ENCODE measurements around the gene MT3.

The MT3 gene

GRCh38 chr16:56547120-56547948 is 42.0 kb upstream of the MT3 start:
- Histone ChIP-seq H3K4me2 (ENCODE audit: low read length) (no peak overlapping the region), H3K27ac (ENCODE audit: low read depth, low read length) (no peak overlapping the region), H3K9me2 (replicated peaks; ENCODE audit: control insufficient read depth, low read length) (no peaks in the 10 kb centered on the region), H3K4me3 (ENCODE audit: low read length) (no peak overlapping the region), H3F3A (ENCODE audit: control insufficient read depth, insufficient read depth) (no peaks in the 10 kb centered on the region), H4K20me1 (ENCODE audit: control insufficient read depth, insufficient read depth, low read depth, low read length) (no peaks in the 10 kb centered on the region), H3K9me3 (ENCODE audit: control insufficient read depth, insufficient read depth, low read length) (no peaks in the 10 kb centered on the region), H3K4me1 (ENCODE audit: control insufficient read depth, low read length) (no peaks in the 10 kb centered on the region), H3K27me3 (ENCODE audit: control insufficient read depth, low read length) (peaks cover 17% of the 10 kb centered on the region; the same call in 1 of the 2 replicates), H3K79me2 (ENCODE audit: control insufficient read depth, low read length) (no peaks in the 10 kb centered on the region), H3K36me3 (ENCODE audit: control insufficient read depth, low read length) (no peaks in the 10 kb centered on the region)
- no peak for TF ChIP-seq CTCF (IDR thresholded peaks at IDR 0.05; ENCODE audit: low read depth, low read length, poor library complexity, severe bottlenecking)
- TF ChIP-seq EZH2phosphoT487 (IDR thresholded peaks at IDR 0.05; ENCODE audit: borderline replicate concordance, low read length): no peak

GRCh38 chr16:56547949-56548567 is 41.3 kb upstream of the MT3 start:
- TF ChIP-seq EZH2phosphoT487 (IDR thresholded peaks at IDR 0.05; ENCODE audit: borderline replicate concordance, low read length) (no peak), CTCF (IDR thresholded peaks at IDR 0.05; ENCODE audit: low read depth, low read length, poor library complexity, severe bottlenecking) (no peak)
- H3K79me2 ChIP-seq (ENCODE audit: control insufficient read depth, low read length): no peaks in the 10 kb centered on the region
- no peak overlapping the region for H3K4me2 ChIP-seq (ENCODE audit: low read length)
- H3K36me3 ChIP-seq (ENCODE audit: control insufficient read depth, low read length): no peaks in the 10 kb centered on the region
- H3K4me1 ChIP-seq (ENCODE audit: control insufficient read depth, low read length): no peaks in the 10 kb centered on the region
- H3K27me3 ChIP-seq (ENCODE audit: control insufficient read depth, low read length): peaks cover 17% of the 10 kb centered on the region; the same call in 1 of the 2 replicates
- H3K4me3 ChIP-seq (ENCODE audit: low read length): no peak overlapping the region
- H3F3A ChIP-seq (ENCODE audit: control insufficient read depth, insufficient read depth): no peaks in the 10 kb centered on the region
- no peaks in the 10 kb centered on the region for H3K9me2 ChIP-seq (replicated peaks; ENCODE audit: control insufficient read depth, low read length)
- no peaks in the 10 kb centered on the region for H3K9me3 ChIP-seq (ENCODE audit: control insufficient read depth, insufficient read depth, low read length)
- no peaks in the 10 kb centered on the region for H4K20me1 ChIP-seq (ENCODE audit: control insufficient read depth, insufficient read depth, low read depth, low read length)
- H3K27ac ChIP-seq (ENCODE audit: low read depth, low read length): no peak overlapping the region

- Histone ChIP-seq H4K20me1 (ENCODE audit: control insufficient read depth, insufficient read depth, low read depth, low read length) (no peaks in the 10 kb centered on the region), H3K79me2 (ENCODE audit: control insufficient read depth, low read length) (no peaks in the 10 kb centered on the region), H3K4me2 (ENCODE audit: low read length) (no peak overlapping the region), H3K27me3 (ENCODE audit: control insufficient read depth, low read length) (peaks cover 17% of the 10 kb centered on the region; the same call in 1 of the 2 replicates), H3K27ac (ENCODE audit: low read depth, low read length) (no peak overlapping the region), H3K36me3 (ENCODE audit: control insufficient read depth, low read length) (no peaks in the 10 kb centered on the region), H3K9me3 (ENCODE audit: control insufficient read depth, insufficient read depth, low read length) (no peaks in the 10 kb centered on the region), H3K4me3 (ENCODE audit: low read length) (no peak overlapping the region), H3F3A (ENCODE audit: control insufficient read depth, insufficient read depth) (no peaks in the 10 kb centered on the region), H3K9me2 (replicated peaks; ENCODE audit: control insufficient read depth, low read length) (no peaks in the 10 kb centered on the region), H3K4me1 (ENCODE audit: control insufficient read depth, low read length) (no peaks in the 10 kb centered on the region)
- TF ChIP-seq EZH2phosphoT487 (IDR thresholded peaks at IDR 0.05; ENCODE audit: borderline replicate concordance, low read length) (no peak), CTCF (IDR thresholded peaks at IDR 0.05; ENCODE audit: low read depth, low read length, poor library complexity, severe bottlenecking) (no peak)
Observed at GRCh38 chr16:56549161-56549560, 40.2 kb upstream of the MT3 start.

Measured in DOHH2 (cell line).